ENCODE data around the gene ALG3.

The ALG3 gene

GRCh38 chr3:184260724-184261269 lies 12.0 kb upstream of the ALG3 start:
- DNase-seq: peak in 2 of 51 donors; percentile 22 to 33

GRCh38 chr3:184259878-184260723 lies 11.3 kb upstream of the ALG3 start:
- peak in 14 of 51 donors; percentile 6 to 62 (median 25) for DNase-seq

GRCh38 chr3:184259396-184259877 lies 10.7 kb upstream of the ALG3 start:
- DNase-seq: peak in 4 of 51 donors; percentile 6 to 46 (median 34)

GRCh38 chr3:184258926-184259325 lies 10.2 kb upstream of the ALG3 start:
- no peak for DNase-seq

GRCh38 chr3:184257083-184257915 lies 8.5 kb upstream of the ALG3 start:
- DNase-seq: peak in 1 of 51 donors; percentile 13

GRCh38 chr3:184255291-184256039 lies 6.7 kb upstream of the ALG3 start:
- no peak for DNase-seq

- peak in 47 of 51 donors; percentile 16 to 89 (median 55) for DNase-seq
Measured at GRCh38 chr3:184250167-184250828, 1.5 kb upstream of the ALG3 start.

GRCh38 chr3:184249412-184250166 lies 827 bp upstream of the ALG3 start, which contains the start of gene EEF1AKMT4:
Gene EEF1AKMT4, plus strand, starts transcription at chr3:184249672. Its CDS starts 23 bp downstream, at chr3:184249695.
- peak; percentile 29 to 95 (median 87) for DNase-seq

- DNase-seq: no peak
Measured at GRCh38 chr3:184242297-184242685, 6.5 kb downstream of the ALG3 start.

GRCh38 chr3:184241447-184242296 lies 7.1 kb downstream of the ALG3 start:
- no peak for DNase-seq

- DNase-seq: no peak
Measured at GRCh38 chr3:184241141-184241446, 7.7 kb downstream of the ALG3 start.

- DNase-seq: no peak
Measured at GRCh38 chr3:184240384-184241140, 8.2 kb downstream of the ALG3 start.

GRCh38 chr3:184239708-184240107 lies 9.1 kb downstream of the ALG3 start:
- DNase-seq: no peak

- no peak for DNase-seq
Measured at GRCh38 chr3:184239221-184239620, 9.5 kb downstream of the ALG3 start.

- no peak for DNase-seq
Measured at GRCh38 chr3:184238246-184238818, 10.4 kb downstream of the ALG3 start.

- DNase-seq: no peak
Measured at GRCh38 chr3:184237807-184238206, 11.0 kb downstream of the ALG3 start.

- DNase-seq: no peak
Measured at GRCh38 chr3:184237211-184237610, 11.6 kb downstream of the ALG3 start.

GRCh38 chr3:184236636-184237035 lies 12.1 kb downstream of the ALG3 start:
- DNase-seq: no peak
